ENCODE data around the gene PEX10. TPM values are rescaled to one million over a fixed set of nuclear protein-coding genes. Genes with fewer than 3 reads are reported as not detected.
A peak's percentile ranks its signal among the peaks of the same experiment; 100 is the strongest.

PEX10 gene
- total RNA-seq, 2 donors from 2014 or later, result 16.2 to 17.4 TPM

GRCh38 chr1:2393471-2393877 lies 18.9 kb downstream of the PEX10 start:
- Histone ChIP-seq H3K4me1 (peaks cover 0 to 39% of the 10 kb centered on the region in 2 donors), H3K36me3 (peaks cover 28% of the 10 kb centered on the region), H3K9me3 (no peaks in the 10 kb centered on the region), H3K27me3 (no peaks in the 10 kb centered on the region), H3K27ac (no peak overlapping the region), H3K4me3 (no peak overlapping the region)
- DNase-seq (ENCODE audit: low spot score), result no peak
- no peak for TF ChIP-seq CTCF (IDR thresholded peaks at IDR 0.05)

GRCh38 chr1:2392686-2393085 lies 19.7 kb downstream of the PEX10 start:
- Histone ChIP-seq H3K9me3 (no peaks in the 10 kb centered on the region), H3K4me1 (peaks cover 0 to 39% of the 10 kb centered on the region in 2 donors), H3K27me3 (no peaks in the 10 kb centered on the region), H3K36me3 (peaks cover 22% of the 10 kb centered on the region), H3K27ac (peak overlapping the region in 1 of 2 donors; percentile 80), H3K4me3 (peak overlapping the region in 1 of 2 donors; percentile 90)
- TF ChIP-seq CTCF (IDR thresholded peaks at IDR 0.05), result no peak
- no peak for DNase-seq (ENCODE audit: low spot score)

- Histone ChIP-seq H3K36me3 (peaks cover 15% of the 10 kb centered on the region), H3K4me1 (peaks cover 0 to 39% of the 10 kb centered on the region in 2 donors)
- TF ChIP-seq CTCF (IDR thresholded peaks at IDR 0.05), result no peak
Observed at GRCh38 chr1:2391931-2392509, 20.3 kb downstream of the PEX10 start.

GRCh38 chr1:2391041-2391930 lies 21.1 kb downstream of the PEX10 start, which contains the start of the genes MORN1 and RER1:
Gene MORN1 (minus strand): TSS chr1:2391554. CDS start chr1:2391533, 21 bp downstream.
Gene RER1 (plus strand): TSS chr1:2391841. CDS start chr1:2395791, 3,950 bp downstream.
- peak within 1 kb of the TSS; percentile 72 to 90 for H3K4me3 ChIP-seq
- H3K27ac ChIP-seq, result peak within 1 kb of the TSS; percentile 71 to 80
- peaks cover 8% of the 10 kb centered on the region for H3K36me3 ChIP-seq
- H3K9me3 ChIP-seq, result no peaks in the 10 kb centered on the region
- TF ChIP-seq CTCF (IDR thresholded peaks at IDR 0.05), result no peak
- peak; percentile 98 for DNase-seq (ENCODE audit: low spot score)
- H3K4me1 ChIP-seq, result peaks cover 0 to 39% of the 10 kb centered on the region in 2 donors
- H3K27me3 ChIP-seq, result no peaks in the 10 kb centered on the region

More at GRCh38 chr1:2391931-2392509, 20.3 kb downstream of the PEX10 start:
- H3K27me3 ChIP-seq, result no peaks in the 10 kb centered on the region
- no peaks in the 10 kb centered on the region for H3K9me3 ChIP-seq
- DNase-seq (ENCODE audit: low spot score), result no peak
- H3K27ac ChIP-seq, result peak overlapping the region; percentile 71 to 80
- H3K4me3 ChIP-seq, result peak overlapping the region; percentile 72 to 90

GRCh38 chr1:2389644-2390043 lies 22.7 kb downstream of the PEX10 start:
- H3K4me3 ChIP-seq, result no peak overlapping the region
- DNase-seq (ENCODE audit: low spot score), result no peak
- H3K9me3 ChIP-seq, result no peaks in the 10 kb centered on the region
- no peaks in the 10 kb centered on the region for H3K27me3 ChIP-seq
- peaks cover 0 to 36% of the 10 kb centered on the region in 2 donors for H3K4me1 ChIP-seq
- no peaks in the 10 kb centered on the region for H3K36me3 ChIP-seq
- no peak overlapping the region for H3K27ac ChIP-seq
- no peak for TF ChIP-seq CTCF (IDR thresholded peaks at IDR 0.05)

Data from right atrium auricular region (tissue), 2 donors.